Astrocyte of the hippocampus (primary cell): ENCODE results near the gene ALDH6A1.
A peak's percentile ranks its signal among the peaks of the same experiment; 100 is the strongest.
"Not testable (repeated sequence)": the region's sequence is repeated elsewhere in the genome, so short reads cannot be mapped to it uniquely, and the experiment has no call there.

Experiments used
- DNase-seq: peaks from one replicate; pipeline ENCODE4 v3.0.0; 2011; ENCODE audit warnings: low read depth, low spot score

Gene ALDH6A1

DNA sequence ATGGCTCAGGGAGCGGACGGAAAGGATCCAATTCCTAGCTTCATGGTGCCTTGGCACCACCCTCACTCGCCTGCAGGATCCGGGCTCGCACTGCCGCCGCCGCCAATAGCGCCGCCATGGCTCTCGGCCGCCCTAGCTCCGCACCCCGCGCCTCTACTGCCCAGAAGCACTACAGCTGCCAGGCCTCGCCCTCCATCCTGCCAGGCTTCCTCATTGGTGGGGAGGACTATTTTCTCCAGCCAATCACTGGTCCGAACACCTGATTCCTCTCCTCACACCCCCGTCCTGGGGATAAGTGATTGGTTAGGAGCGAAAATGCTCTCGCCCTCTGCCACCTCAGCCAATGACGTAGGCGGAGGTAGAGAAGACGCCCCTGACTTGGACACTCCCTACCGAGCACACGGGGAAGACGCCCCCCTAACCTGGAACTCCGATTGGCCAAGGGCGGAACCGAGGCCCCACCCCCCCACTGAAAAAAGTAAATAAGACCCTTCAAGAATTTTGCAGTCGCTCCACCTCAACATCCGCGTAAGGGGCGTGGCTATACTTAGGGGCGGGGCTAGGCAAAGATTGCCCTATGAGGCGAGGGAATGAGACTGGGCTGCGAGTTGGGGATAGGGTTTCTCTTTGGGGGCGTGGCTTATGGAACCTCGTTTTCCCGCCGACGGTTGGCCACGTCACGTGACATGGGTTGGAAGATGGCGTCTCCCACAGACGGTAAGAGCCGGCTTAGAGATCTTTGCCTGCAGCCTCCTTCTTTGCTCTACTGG lies at the start of gene ALDH6A1, which contains the start of gene LIN52:
Gene ALDH6A1, minus strand, starts transcription at position 177 of the 770 bp plus-strand sequence. Its CDS starts 59 bp downstream, at position 118.
Gene LIN52, plus strand, starts transcription at position 680 of the 770 bp plus-strand sequence. Its CDS starts 19 bp downstream, at position 699.
- peak; percentile 100 for DNase-seq

DNA sequence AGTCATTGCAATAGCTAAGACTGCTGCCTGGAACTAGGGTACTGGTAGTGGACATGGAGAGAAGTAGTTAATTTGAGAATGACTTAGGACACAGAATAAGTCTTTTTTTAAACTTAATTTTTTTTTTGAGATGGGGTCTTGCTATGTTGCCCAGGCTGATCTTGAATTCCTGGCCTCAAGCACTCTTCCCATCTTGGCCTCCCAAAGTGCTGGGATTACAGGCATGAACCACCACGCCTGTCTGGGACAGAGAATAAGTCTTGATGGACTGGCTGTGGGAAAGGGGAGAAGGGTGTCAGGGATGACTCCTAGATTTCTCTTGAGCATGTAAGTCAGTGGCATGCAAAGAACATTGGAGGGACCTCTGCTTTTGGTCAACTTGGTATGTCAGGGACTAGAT lies 43.4 kb upstream of the ALDH6A1 start:
- no peak for DNase-seq

DNA sequence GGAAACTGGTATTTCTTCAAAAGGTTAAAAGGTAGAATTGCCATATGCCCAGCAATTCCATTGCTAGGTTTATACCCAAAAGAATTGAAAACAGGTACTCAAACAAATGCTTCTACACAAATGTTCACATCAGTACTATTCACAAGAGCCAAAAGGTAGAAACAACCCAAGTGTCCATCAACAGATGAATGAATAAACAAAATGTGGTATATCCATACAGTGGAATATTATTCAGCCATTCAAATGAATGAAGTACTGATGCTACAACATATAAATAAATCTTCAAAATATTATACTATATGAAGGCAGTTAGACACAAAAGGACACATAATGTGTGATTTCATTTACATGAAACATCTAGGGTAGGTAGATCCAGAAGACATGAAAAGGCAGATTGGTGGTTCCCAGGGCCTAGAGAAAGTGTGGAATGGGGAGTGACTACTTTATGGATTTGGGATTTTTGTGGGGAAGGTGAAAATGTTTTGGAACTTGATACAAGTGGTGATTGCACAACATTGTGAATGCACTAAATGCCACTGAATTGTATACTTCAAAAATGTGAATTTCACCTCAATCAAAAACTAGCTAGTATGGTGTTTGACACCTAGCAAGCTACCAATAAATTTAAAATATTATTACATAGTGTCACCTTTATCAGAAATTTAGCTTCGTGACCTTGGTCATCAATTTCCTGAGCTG lies 42.2 kb upstream of the ALDH6A1 start:
- DNase-seq: no peak

DNA sequence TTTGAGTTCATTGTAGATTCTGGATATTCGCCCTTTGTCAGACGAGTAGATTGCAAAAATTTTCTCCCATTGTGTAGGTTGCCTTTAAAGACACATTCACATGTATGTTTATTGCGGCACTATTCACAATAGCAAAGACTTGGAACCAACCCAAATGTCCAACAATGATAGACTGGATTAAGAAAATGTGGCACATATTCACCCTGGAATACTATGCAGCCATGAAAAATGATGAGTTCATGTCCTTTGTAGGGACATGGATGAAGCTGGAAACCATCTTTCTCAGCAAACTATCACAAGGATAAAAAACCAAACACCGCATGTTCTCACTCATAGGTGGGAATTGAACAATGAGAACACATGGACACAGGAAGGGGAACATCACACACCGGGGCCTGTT lies 41.2 kb upstream of the ALDH6A1 start:
- DNase-seq: not testable (repeated sequence)

DNA sequence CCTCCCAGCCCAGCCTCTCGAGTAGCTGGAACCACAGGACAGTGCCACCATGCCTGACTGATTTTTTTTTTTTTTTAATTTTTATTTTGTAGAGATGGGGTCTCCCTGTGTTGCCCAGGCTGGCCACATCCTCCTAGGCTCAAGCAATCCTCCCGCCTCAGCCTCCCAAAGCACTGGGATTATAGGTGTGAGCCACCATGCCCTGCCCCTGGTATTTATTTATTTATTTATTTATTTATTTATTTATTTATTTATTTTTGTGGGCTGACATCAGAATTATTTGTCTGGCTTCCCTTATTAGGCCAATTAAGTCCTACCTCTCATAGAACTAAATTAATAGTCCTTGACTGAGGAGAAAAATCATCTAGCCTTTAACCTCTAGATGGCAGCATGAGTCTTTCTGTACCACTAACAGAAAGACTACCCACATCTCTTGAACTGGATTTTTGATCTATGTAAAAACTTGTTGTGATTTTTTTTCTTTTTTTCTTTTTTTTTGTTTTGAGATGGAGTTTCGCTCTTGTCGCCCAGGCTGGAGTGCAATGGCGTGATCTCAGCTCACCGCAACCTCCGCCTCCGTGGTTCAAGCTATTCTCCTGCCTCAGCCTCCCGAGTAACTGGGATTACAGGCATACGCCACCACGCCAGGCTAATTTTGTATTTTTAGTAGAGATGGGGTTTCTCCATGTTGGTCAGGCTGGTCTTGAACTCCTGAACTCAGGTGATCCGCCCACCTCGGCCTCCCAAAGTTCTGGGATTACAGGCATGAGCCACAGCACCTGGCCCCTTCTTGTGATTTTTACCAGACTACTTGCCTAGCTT lies 27.4 kb upstream of the ALDH6A1 start:
- DNase-seq: peak; percentile 71

DNA sequence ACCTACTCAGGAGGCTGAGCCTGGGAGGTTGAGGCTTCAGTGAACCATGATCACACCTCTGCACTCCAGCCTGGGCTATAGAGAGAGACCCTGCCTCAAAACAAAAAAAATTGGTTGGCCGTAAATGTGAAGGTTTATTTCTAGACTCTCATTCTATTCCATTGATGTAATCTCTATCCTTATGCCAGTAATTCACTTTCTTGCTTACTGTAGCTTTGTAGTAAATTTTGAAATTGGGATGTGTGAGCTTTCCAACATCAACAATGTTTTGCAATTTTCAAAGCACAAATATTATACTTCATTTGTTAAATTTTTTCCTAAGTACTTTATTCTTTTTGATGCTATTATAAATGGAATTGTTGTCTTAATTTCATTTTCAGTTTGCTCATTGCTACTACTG lies 25.1 kb upstream of the ALDH6A1 start:
- no peak for DNase-seq

DNA sequence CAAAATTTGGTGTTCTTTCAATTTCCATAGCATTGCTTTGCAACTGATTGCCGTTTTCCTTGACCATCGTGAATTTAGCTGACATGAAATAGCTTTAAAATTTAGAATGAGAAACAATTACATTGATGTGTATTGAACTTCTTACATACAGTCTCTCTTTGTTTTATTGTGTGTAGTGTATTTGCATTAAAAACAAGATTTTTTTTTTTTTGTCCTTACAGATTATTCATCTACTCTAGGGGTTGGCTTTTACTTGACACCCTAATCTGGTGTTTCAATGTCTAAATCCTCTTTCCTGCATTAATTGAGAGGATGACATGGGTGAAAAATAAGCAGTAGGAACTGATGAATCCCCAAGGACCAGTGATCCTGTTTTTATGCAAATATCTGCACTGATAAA lies 21.1 kb upstream of the ALDH6A1 start:
- no peak for DNase-seq

DNA sequence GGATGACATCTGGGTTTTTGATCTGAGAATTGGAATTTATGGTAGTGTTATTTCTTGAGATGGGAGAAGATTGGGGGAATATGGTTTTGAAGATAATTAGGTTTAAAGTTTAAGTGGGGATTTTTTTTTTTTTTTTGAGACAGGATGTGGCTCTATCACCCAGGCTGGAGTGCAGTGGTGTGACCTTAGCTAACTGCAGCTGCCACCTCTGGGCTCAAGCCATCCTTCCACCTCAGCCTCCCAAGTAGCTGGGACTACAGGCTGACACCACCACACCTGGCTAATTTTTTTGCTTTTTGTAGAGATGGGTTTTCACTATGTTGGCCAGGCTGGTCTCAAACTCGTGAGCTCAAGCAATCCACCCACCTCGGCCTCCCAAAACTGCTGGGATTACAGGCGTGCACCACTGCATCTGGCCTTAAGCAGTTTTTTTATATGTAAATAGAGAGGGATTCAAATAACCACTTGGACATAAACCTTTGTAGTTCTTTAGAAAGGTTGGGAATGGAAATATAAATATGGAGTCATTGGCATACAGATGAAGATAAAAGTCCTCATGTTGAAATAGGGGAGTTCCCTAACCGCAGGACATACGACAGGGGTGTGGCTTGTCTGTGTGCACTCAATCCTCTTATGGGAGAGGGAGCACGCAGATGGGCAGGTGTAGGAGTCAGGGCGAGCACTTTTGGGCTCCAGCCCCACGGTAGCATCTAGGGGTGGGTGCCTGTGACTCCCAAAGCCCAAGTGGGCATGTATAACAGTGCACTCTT lies 5.2 kb upstream of the ALDH6A1 start:
- no peak for DNase-seq

DNA sequence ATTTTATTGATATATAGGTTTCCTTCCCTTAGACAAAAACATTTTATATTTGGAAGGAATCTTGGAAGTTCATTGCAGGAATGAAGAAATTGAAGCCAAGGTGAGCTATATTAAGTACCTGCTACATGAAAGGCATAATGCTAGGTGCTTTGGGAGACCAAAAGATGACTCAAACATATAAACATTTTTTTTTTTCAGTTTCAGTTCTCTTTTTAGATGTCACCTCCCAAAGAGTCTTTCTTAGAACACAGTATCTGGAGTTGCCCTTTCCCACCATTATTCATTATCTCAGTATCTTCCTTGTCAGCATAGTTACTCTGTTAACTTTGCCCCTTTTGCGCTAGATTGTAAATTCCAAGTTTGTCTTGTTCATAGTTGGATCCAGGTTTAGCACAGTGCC lies 1.6 kb upstream of the ALDH6A1 start:
- no peak for DNase-seq

DNA sequence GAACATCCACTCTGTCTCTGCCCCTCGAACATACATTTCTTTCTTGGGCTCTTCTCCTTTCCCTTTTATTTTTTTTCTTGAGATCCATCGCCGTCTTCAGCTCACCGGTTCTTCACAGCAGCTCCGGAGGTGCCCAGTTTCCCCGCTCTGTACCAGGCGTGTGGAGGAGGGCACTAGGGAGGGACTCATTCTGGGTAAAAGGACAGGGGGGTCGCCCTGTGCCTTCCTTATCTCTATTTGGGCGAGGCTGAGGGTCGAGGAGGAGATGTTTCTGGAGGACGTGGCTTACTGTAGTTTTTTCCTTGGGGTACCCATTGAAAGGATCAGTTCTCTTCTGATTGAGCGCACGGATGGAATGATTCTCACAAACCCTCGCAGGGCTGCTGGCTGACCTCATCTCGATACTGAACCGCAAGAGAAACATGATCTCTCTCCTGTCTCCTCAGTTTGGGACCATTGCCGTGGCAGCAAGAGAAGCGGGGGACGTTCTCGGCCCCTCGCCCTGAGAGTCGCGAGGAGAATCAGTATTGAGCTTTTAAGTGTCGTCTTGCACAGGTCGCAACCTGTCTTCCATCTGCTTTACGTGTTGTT lies 889 bp upstream of the ALDH6A1 start:
- DNase-seq: peak; percentile 65

DNA sequence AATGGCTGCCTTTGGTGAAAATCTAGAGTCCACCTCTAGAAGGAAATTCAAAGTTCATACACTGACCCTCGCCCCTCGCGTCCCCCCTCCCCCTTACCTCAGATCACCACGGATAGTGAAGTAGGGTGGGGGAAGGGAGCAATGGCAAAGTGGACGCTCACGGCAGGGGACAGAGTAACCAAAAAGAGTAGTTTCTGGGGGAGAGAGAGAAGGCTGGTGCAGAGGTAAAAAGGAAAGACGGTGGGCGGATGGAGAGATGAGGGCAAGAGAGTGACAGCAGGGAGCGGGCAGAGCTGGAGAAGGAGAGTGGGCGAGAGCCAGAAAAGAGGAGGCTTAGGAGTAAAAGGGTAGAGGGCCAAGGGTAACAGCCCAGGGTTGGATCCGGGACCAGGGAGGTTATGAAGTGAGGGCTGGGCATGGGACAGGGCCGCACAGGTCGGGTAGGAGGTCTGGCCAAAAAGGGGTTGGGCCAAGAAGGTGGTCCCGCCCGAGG lies 423 bp downstream of the ALDH6A1 start:
- DNase-seq: no peak

DNA sequence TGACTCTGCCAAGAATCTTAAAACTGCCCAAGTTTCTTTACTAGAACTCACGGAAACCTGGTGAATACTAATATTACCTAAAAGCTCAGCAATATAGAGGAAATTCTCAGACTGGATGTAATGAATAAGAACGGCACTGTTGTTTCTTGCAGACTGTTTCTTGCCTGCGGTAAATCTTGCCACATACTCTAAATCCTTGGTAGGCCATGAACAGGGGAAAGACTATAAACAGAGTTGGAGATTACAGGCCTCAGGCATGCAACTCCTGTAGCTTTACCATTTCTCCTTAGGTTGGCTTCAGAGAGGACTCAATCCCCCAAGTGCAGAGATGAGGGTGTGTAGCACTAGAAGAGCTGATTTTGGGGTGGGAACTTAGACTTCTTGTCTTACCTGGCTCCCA lies 1.1 kb downstream of the ALDH6A1 start:
- no peak for DNase-seq

DNA sequence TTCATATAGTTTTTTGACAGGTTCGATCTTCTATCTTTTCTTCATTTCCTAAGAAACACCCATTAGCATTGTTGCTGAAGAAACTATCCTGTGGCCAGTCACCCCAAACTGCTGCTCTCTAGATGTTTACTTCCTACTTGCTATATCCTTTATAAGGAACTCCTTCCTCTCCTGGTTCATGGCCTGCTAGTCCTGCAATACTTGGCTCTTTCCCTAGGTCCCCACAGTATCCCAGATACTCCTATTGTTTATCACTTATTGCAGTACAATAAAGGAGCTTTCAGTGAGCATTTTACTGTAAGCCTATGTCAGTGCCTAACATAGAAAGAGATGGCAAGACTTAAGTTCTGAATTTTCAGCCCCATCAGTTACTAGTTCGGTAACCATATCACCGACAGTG lies 2.8 kb downstream of the ALDH6A1 start:
- no peak for DNase-seq

DNA sequence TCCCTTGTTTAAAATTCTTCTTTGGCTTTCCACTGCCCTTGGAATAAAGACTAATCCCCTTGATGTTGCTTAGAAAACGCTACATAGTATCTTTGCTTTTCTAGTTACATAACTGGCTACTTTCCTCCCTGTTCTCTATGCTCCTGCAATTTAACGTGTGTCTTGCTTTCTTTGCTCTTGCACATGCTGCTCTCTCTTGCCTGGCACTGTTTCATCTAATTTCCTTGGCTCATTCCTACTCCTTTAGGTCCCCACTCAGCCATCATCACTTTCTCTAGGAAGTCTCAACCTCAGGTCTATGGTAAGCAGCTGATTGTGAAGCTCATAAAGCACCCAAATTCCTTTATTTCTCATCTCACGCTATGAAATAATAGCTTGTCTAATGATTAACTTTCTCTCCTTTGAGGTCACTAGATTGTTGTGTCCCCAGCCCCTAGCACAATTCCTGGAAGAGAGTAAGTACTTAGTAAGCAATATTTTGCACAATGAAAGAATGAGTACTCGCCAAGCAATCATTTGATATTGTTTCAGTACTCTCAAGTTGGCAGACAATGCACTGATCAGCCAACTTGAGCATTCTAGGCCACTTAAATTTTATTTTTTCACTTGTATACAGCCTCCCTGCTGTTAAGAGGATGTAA lies 3.3 kb downstream of the ALDH6A1 start:
- no peak for DNase-seq

DNA sequence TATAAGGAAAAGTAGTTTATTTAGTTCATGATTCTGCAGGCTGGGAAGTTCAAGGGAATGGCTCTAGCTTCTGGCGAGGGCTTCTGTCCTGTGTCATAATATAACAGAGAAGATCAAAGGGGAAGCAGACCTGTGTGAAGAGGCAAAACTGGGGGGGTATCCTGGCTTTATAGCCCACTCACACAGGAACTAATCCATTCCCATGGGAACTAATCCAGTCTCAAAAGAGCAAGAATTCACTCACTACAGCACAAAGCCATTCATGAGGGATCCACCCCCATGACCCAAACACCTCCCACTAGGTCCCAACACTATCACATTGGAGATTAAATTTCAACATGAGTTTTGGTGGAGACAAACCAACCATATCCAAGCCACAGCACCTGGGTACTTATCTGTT lies 6.9 kb downstream of the ALDH6A1 start:
- DNase-seq: no peak

DNA sequence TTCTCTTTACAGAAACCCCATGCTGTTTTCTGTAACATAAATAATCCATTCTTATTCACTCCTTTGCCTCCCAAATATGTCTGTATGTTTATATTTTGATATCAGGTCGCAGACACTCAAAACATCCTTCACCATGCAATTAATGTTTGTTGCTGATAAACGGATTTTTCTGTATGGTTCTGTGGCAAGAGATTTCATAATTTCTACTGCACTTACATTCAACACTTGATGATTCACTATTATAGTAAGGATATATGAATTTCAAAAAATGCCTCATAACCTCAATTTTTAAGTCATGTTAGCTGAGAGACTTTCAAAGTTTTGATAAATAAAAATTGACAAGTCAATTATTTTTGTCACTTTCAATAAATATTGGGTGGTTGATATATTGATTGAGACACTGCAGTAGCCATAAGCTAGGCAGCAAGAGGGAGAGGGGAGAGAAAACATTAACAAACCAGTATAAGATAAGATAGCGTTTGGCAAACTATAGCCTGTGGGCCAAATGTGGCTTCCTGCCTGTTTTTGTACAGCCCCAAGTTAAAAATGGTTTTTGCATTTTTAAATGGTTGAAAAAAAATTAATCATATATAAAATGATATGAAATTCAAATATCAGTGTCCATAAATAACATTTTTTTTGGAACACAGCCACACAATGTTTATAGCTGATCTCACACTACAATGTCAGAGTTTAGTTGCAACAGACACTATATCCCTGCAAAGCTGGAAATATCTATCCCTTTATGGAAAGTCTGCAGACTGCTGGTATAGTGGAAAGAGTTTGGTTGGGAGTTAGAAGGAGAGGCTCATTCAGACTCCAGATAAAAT lies 18.3 kb downstream of the ALDH6A1 start:
- no peak for DNase-seq

DNA sequence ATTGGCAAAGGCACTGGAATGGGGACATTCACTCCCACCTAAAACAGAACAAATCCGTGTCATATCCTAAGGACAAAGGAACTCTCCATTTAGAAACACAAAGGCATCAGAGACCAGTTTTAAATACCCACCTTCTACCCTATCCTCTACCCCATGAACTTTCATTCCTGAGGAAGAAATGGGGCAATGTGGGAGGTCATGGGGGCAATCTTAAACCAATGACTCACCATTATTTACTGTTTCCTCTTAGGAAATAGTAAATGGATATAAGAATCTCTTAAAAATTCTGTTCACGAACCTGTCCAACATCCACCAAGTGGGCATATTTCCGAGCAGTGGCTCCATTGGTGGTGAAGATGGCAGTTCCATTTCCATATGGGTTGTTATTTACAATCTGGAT lies 19.4 kb downstream of the ALDH6A1 start:
- no peak for DNase-seq

DNA sequence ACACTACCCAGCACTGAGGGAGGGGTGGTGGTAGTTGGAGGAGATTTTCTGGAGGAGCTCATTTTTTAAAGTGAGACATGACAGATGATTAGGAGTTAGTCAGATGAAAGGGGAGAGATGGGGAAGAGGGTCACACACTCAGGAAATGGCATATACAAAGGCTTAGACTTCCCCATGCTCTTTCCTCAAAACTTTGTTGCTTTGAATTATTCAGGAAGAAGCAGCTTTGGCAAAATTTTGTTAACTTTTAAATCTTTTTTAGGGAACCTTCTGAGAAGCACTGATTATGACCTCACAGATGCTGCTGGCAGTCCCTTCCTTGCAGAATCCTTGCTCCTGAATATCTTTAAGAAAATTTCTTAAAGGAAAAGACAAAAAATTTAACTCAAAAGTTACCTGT lies 19.8 kb downstream of the ALDH6A1 start:
- no peak for DNase-seq

DNA sequence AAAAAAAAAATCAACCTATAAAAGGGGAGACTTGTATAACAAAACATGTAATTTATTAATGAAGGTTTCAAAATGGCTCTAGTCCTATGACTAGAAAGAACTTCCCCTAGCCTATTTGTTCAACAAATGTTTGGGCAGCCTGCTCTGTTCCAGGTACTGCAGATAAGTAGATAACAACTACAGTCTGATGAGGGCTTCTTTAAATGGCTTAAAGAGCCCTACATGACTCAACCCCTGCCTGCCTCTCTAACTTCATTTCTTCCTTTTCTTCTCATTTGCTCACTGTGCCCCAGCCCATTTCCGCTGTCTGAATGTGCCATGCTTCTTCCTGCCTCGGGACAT lies 21.5 kb downstream of the ALDH6A1 start:
- peak; percentile 16 for DNase-seq
